Omental fat pad (tissue), 4 donors: Measurements from ENCODE around the gene TAF3. TPM values are rescaled to one million over a fixed set of nuclear protein-coding genes. Genes with fewer than 3 reads are reported as not detected.

Experiments used
- ATAC-seq: fragments of 150-250 bp; one replicate; pipeline ENCODE4 v1.9.1; 2016; ENCODE audit warnings: mild to moderate bottlenecking, moderate library complexity; ENCODE audit not compliant: low FRiP score
- DNase-seq: peaks from one replicate; pipeline ENCODE4 v3.0.0-alpha.2; 2019; ENCODE audit warnings: low spot score
- total RNA-seq, 4 donors: library from RNA; depleted of rRNA; stranded (reverse); fragments of >200 nt; gene quantifications; one replicate each; pipeline ENCODE4 v1.1.0, GENCODE V29; 2016
- TF ChIP-seq, protein P1 (sequence below), 3 donors: fragments of 450-650 bp; IDR thresholded peaks; one replicate each; pipeline ENCODE4 v1.5.1; 2016 to 2017; ENCODE audit warnings: antibody characterized with exemption in 3 of 3, mild to moderate bottlenecking in 3 of 3, moderate library complexity in 2 of 3

TAF3 gene
- total RNA-seq, 4 donors from 2014 or later: 4.9 to 8.8 (median 6.4) TPM

DNA sequence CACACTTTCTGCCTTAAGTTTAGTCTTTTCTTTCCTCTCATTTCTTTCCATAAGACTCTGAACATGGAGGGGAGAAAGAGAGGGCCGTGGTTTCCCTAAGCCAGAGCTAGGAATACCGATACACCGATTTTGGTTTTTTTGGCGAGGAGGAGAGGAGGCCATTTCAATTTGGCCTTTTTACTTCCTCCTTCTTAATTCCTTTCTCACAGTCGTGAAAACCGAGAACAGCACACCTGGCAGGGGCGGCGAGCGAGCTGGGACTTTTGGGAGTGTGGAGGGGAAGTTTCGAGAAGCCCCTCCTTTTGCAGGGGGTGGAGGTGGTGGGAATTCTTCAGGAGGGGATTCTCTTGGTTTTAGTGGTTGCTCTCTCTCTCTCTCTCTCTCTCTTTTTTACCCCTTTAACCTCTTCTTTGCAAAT, 242.4 kb downstream of the TAF3 start:
- DNase-seq (no peak), ATAC-seq (no peak)
- TF ChIP-seq, protein P1, sequence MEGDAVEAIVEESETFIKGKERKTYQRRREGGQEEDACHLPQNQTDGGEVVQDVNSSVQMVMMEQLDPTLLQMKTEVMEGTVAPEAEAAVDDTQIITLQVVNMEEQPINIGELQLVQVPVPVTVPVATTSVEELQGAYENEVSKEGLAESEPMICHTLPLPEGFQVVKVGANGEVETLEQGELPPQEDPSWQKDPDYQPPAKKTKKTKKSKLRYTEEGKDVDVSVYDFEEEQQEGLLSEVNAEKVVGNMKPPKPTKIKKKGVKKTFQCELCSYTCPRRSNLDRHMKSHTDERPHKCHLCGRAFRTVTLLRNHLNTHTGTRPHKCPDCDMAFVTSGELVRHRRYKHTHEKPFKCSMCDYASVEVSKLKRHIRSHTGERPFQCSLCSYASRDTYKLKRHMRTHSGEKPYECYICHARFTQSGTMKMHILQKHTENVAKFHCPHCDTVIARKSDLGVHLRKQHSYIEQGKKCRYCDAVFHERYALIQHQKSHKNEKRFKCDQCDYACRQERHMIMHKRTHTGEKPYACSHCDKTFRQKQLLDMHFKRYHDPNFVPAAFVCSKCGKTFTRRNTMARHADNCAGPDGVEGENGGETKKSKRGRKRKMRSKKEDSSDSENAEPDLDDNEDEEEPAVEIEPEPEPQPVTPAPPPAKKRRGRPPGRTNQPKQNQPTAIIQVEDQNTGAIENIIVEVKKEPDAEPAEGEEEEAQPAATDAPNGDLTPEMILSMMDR (IDR thresholded peaks at IDR 0.05): no peak

- no peak for ATAC-seq
- DNase-seq: no peak
Measured at GRCh38 chr10:8061274-8062211, 243.2 kb downstream of the TAF3 start.

DNA sequence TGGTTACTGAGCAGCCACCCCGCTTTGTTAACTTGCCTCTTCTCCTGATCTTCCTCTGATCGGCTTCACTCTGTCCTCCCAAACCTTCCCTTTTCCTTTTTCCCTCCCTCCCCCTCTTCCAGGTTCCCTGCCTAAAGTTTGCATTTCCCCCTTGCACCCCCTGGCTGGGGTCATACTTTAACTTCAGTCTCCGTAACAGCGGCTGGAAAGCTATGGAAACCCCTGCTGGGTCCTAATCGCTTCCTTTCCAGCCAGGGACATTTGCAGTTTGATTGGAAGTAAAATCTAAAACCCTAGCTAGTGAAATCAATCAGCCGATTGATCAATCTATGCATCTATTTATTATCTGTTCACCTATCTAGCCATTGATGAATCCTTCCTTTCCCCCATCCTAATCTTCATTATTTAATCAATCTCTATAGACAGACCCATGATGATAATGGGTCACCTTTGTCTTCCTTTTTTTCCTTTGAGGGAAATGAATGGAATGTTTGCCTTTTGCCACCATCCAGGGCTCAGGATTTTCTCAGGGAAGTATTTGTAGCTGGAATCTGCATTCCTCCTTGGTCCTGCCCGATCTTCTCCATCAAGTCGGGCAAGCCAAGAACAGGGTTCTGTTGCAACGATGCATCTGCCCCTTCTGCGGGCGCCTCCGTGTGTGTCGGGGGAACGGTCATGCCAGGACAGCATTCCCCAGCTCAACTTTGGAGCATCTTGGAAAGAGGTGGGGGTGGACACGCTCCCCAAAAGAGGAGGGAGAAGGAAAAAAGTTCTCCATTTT, 245.0 kb downstream of the TAF3 start:
- no peak for DNase-seq
- TF ChIP-seq, protein P1 (IDR thresholded peaks at IDR 0.05): no peak
- no peak for ATAC-seq

More at GRCh38 chr10:8061274-8062211, 243.2 kb downstream of the TAF3 start:
- TF ChIP-seq, protein P1 (IDR thresholded peaks at IDR 0.05): no peak

GRCh38 chr10:8063935-8064334, 245.6 kb downstream of the TAF3 start:
- ATAC-seq (no peak), DNase-seq (no peak)
- TF ChIP-seq, protein P1 (IDR thresholded peaks at IDR 0.05): no peak

GRCh38 chr10:8064436-8064835, 246.1 kb downstream of the TAF3 start:
- DNase-seq (no peak), ATAC-seq (no peak)
- TF ChIP-seq, protein P1 (IDR thresholded peaks at IDR 0.05): no peak

DNA sequence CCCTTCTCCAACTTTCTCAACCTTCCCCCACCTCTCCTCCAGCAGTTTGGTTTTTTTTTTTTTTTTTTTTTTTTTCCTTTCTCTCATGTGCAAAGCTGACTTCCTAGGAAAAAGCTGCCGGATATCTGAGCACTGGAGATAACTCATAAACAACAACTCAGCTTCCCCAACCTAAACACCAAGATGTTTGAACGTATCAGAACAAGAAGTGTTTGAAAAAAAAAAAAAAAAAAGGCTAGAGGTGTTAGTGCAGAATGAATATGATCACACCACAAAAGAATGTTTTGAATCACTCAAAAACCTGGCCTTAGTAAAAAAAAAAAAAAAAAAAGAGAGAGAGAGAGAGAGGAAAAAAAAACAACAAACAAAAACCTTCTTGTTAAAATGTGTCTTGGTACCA, 247.3 kb downstream of the TAF3 start:
- TF ChIP-seq, protein P1 (IDR thresholded peaks at IDR 0.05): no peak
- ATAC-seq (no peak), DNase-seq (no peak)
